ENCODE measurements around the gene ZFP69B. TPM values are rescaled to one million over a fixed set of nuclear protein-coding genes. Genes with fewer than 3 reads are reported as not detected.

The ZFP69B gene
- total and polyA plus RNA-seq, 10 of the 15 experiments (the other 5 are each of a cell fraction or from before 2014, with no cell fraction given) = 1.3 to 5.7 (median 3.4) TPM

DNA sequence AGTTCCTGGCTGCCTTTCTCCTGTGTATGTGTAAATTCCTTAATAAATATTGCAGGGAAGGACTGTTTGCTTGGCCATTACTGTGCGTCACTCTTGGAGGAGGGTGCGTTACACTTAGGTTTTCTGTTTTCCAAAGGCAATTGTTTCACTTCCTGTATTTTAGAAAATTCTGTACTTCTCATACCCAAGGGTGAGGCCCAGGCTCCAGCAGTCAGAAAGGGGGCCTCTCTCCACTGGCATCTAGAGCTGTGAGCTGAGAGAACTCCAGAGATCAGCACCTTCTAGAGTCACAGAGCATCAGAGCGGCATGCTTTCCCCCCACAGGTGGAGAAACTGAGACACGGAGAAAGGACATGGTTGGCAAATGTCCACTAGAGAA lies 27.0 kb upstream of the ZFP69B start:
- Histone ChIP-seq H3K9me3 (replicated peaks; ENCODE audit: control insufficient read depth, insufficient read depth, low read length) (no peaks in the 10 kb centered on the region; the same call in 2 of the 3 replicates), H3K4me1 (ENCODE audit: control insufficient read depth, insufficient read depth, low read length) (no peaks in the 10 kb centered on the region; the same call in 1 of the 2 replicates), H3K79me2 (ENCODE audit: control insufficient read depth, insufficient read depth, low read length) (no peaks in the 10 kb centered on the region), H3K27ac (ENCODE audit: control insufficient read depth, insufficient read depth) (no peak overlapping the region), H3K4me3 (no peak overlapping the region), H3K36me3 (ENCODE audit: control insufficient read depth in 2 of 2, insufficient read depth in 2 of 2, low read length in 1 of 2) (peaks cover 10 to 19% of the 10 kb centered on the region in 2 experiments), H3K4me2 (ENCODE audit: control insufficient read depth, insufficient read depth) (no peak overlapping the region), H4K20me1 (ENCODE audit: control insufficient read depth, insufficient read depth) (0 out of 2 replicates have a peak, but pooled peaks cover 3% of the 10 kb centered on the region), H3K9ac (ENCODE audit: control insufficient read depth, insufficient read depth, low read length) (no peak overlapping the region), H3K27me3 (replicated peaks in 1 of 2; ENCODE audit: control insufficient read depth in 2 of 2, insufficient read depth in 2 of 2, low read length in 1 of 2) (no peaks in the 10 kb centered on the region), H2AFZ (ENCODE audit: control insufficient read depth, low read depth, low read length) (no peak overlapping the region)
- TF ChIP-seq, protein P1, sequence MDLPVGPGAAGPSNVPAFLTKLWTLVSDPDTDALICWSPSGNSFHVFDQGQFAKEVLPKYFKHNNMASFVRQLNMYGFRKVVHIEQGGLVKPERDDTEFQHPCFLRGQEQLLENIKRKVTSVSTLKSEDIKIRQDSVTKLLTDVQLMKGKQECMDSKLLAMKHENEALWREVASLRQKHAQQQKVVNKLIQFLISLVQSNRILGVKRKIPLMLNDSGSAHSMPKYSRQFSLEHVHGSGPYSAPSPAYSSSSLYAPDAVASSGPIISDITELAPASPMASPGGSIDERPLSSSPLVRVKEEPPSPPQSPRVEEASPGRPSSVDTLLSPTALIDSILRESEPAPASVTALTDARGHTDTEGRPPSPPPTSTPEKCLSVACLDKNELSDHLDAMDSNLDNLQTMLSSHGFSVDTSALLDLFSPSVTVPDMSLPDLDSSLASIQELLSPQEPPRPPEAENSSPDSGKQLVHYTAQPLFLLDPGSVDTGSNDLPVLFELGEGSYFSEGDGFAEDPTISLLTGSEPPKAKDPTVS (IDR thresholded peaks at IDR 0.05; ENCODE audit: low read depth, low read length) = no peak
- TF ChIP-seq RFX5 (IDR thresholded peaks at IDR 0.05; ENCODE audit: low read depth, low read length) = no peak
- TF ChIP-seq PAX8 (IDR thresholded peaks at IDR 0.05) = no peak
- TF ChIP-seq SPI1 (IDR thresholded peaks at IDR 0.05; ENCODE audit: borderline replicate concordance, insufficient read depth, low read depth, low read length) = peak; percentile 60; the same call in 1 of the 2 replicates
- TF ChIP-seq CBX3 (IDR thresholded peaks at IDR 0.05; ENCODE audit: borderline replicate concordance, low read depth) = no peak
- no peak for TF ChIP-seq STAT1 (conservative IDR thresholded peaks at IDR 0.05)
- ChIA-PET RAD21 (ENCODE audit: unreplicated experiment) (no interaction called here), CTCF (interaction anchor here (1.1 to 5.5 kb wide), 2 partner anchors 16 to 279 kb away, joined by 4 to 31 read pairs; no protein-coding TSS in a partner anchor), POLR2A (no interaction called here), SMC1A (ENCODE audit: uncharacterized antibody, unreplicated experiment) (interaction anchor here (0.6 to 1.7 kb wide), 2 partner anchors 85 to 109 kb away, joined by 3 to 4 read pairs; no protein-coding TSS in a partner anchor)
- intact Hi-C loops (cut with micrococcal nuclease; ENCODE audit: unreplicated experiment) = no loop called here
- in situ Hi-C loops (cut with MboI) = no loop called here
- no TSS peak for BruUV-seq (replicated peaks)
- FAIRE-seq (no peak), ATAC-seq (no peak), DNase-seq (ENCODE audit: low read depth, low spot score) (no peak)
- WGBS (ENCODE audit: insufficient coverage, insufficient replicate concordance, low lambda C conversion rate, missing lambda C conversion rate) = 97% methylated on average over 4 of the region's 4 CpGs

Measured in GM12878 (cell line).